ENCODE results near the gene PRR9.

- TF ChIP-seq, protein P1, sequence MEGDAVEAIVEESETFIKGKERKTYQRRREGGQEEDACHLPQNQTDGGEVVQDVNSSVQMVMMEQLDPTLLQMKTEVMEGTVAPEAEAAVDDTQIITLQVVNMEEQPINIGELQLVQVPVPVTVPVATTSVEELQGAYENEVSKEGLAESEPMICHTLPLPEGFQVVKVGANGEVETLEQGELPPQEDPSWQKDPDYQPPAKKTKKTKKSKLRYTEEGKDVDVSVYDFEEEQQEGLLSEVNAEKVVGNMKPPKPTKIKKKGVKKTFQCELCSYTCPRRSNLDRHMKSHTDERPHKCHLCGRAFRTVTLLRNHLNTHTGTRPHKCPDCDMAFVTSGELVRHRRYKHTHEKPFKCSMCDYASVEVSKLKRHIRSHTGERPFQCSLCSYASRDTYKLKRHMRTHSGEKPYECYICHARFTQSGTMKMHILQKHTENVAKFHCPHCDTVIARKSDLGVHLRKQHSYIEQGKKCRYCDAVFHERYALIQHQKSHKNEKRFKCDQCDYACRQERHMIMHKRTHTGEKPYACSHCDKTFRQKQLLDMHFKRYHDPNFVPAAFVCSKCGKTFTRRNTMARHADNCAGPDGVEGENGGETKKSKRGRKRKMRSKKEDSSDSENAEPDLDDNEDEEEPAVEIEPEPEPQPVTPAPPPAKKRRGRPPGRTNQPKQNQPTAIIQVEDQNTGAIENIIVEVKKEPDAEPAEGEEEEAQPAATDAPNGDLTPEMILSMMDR (conservative IDR thresholded peaks at IDR 0.05; ENCODE audit: low read depth, low read length), result no peak
- TF ChIP-seq EZH2phosphoT487 (IDR thresholded peaks at IDR 0.05; ENCODE audit: borderline replicate concordance, low read length) (no peak), EZH2 (IDR thresholded peaks at IDR 0.05; ENCODE audit: low read length, unreplicated experiment) (no peak)
These were observed 43.3 kb downstream of the PRR9 start for GRCh38 chr1:153260585-153261280.

Measured in PC-3 (cell line).